ENCODE results near the gene PHETA2. TPM values are rescaled to one million over a fixed set of nuclear protein-coding genes. Genes with fewer than 3 reads are reported as not detected.

Gene PHETA2
- total RNA-seq, 6 donors from 2014 or later = 7.3 to 18.5 (median 13.6) TPM

Small RNA genes lying within 50 kb of the gene (small RNA-seq; reads per million reads assigned to genes)
- gene SNORD13P1 = 0 reads per million in 4 donors

Other genes with a start within 250 kb of the PHETA2 start
- gene SREBF2, start 241.1 kb upstream of the PHETA2 start, total RNA-seq = 100 to 1,000 TPM; 124 to 175 (median 145) TPM
- gene SHISA8, start 159.2 kb upstream of the PHETA2 start, total RNA-seq = under 1 TPM in 1 of 6 donors, not detected in 5; 0.17 TPM
- gene TNFRSF13C, start 147.4 kb upstream of the PHETA2 start, total RNA-seq = 1 to 10 TPM in 1 of 6 donors, under 1 TPM in 5; 0.30 to 2.1 (median 0.78) TPM
- 1 to 10 TPM in 5 of 6 donors, not detected in 1; 1.9 to 9.9 (median 7.3) TPM for gene CENPM, start 127.1 kb upstream of the PHETA2 start, total RNA-seq
- gene SEPTIN3, start 104.8 kb upstream of the PHETA2 start, total RNA-seq = 1 to 10 TPM in 5 of 6 donors, under 1 TPM in 1; 0.79 to 1.6 (median 1.3) TPM
- 1 to 10 TPM in 4 of 6 donors, under 1 TPM in 2; 0.74 to 6.8 (median 2.0) TPM for gene WBP2NL, start 75.5 kb upstream of the PHETA2 start, total RNA-seq
- gene NAGA, start 3.4 kb upstream of the PHETA2 start, total RNA-seq = 10 to 100 TPM; 25.5 to 42.3 (median 34.4) TPM
- 100 to 1,000 TPM in 1 of 6 donors, 10 to 100 TPM in 5; 11.2 to 135 (median 27.2) TPM for gene SMDT1, start 5.5 kb downstream of the PHETA2 start, total RNA-seq
- 10 to 100 TPM in 5 of 6 donors, 1 to 10 TPM in 1; 7.3 to 51.4 (median 46.4) TPM for gene NDUFA6, start 16.5 kb downstream of the PHETA2 start, total RNA-seq
- gene CYP2D6, start 56.6 kb downstream of the PHETA2 start, total RNA-seq = 1 to 10 TPM in 4 of 6 donors, under 1 TPM in 2; 0.46 to 4.2 (median 1.9) TPM
- gene TCF20, start 196.4 kb downstream of the PHETA2 start, total RNA-seq = 10 to 100 TPM; 27.5 to 49.9 (median 45.1) TPM